HG03565 (cell line): Measurements from ENCODE around the gene CCDC82.

ENCODE experiments used
- ATAC-seq: cut with Tn5 transposase; IDR thresholded peaks from one replicate; pipeline ENCODE4 v1.9.1; 2021; ENCODE audit warnings: mild to moderate bottlenecking, moderate library complexity; ENCODE audit not compliant: unreplicated experiment

The CCDC82 gene

GRCh38 chr11:96329855-96330510, 59.7 kb downstream of the CCDC82 start:
- ATAC-seq = no peak

DNA sequence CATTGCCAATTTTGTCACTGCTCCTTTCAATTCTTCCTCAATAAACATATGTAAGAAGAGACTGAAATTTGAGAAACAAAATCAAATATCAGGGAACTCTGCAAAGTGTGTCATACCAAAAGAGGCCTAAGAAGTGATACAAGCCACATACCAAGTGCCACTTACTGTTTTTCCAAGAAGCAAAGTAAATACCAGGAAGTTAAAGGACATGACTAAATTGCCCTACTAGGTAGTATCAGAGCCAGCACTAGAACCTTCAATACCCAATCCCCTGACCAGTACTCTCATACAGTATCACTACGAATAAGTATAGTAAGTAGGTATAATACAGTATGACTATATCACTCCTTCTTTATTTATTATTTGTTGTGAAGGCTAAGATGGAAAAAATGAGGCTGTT, 60.3 kb downstream of the CCDC82 start:
- ATAC-seq = no peak

- ATAC-seq = no peak
These were observed 61.2 kb downstream of the CCDC82 start for GRCh38 chr11:96328395-96329010.

GRCh38 chr11:96326959-96327358, 62.8 kb downstream of the CCDC82 start:
- no peak for ATAC-seq

GRCh38 chr11:96324912-96325311, 64.8 kb downstream of the CCDC82 start:
- ATAC-seq = no peak

DNA sequence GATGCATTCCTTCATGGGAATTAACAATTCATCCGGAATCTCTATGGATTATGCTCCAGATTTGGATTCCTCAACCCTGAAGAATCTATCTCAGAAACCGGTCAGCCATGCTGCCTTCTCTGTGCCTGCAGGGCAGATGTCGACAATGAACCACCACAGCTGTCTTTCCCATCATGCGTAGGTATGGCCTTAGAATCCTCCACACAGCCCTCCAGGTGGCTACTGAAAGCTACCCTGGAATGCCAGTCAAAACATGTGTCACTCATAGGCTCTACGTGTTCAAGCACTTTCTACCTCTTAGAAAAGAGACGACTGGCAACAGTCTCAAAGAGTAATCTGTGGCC, 66.1 kb downstream of the CCDC82 start:
- ATAC-seq = no peak

DNA sequence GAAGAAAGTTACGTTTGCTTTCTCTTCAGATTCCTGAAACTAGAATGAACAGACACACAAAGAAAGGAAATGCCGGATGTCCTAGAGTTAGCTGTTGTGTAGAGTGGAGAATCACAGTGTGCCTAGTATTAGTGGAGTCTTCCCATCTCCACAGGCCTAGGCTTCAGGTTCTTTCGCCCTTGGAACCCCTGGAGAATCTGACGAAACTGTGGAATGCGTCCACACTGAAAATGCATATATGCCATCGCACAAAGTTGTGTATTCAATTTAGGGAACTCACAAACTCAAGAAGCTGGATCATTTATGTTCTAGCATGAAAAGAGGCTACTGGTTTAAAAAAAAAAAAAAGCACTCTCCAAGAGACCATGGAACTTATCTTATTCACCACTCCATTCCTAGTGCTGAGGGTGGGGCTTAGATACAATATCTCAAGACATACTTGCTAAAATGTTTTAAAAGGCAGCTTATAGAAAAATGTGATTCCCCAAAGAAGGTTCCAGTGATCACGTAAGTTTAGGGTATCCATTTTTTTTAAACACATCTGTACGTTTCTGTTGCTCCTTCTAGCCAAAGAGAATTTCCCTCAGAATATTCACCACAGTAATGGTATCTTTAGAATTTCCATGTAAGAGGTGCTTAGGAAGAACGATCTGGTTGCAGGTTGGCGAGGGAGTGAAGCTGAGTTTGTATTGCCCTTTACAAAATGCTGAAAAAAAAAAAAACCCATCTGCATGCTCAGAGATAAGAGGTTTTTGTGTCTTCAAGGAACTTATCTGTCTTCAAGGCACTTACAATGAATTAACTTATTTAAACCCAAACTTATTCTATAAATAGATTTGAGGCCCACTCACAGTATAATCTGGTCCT, 66.7 kb downstream of the CCDC82 start:
- no peak for ATAC-seq

GRCh38 chr11:96321091-96321490, 68.6 kb downstream of the CCDC82 start:
- ATAC-seq = no peak

GRCh38 chr11:96319898-96320656, 69.6 kb downstream of the CCDC82 start:
- no peak for ATAC-seq

DNA sequence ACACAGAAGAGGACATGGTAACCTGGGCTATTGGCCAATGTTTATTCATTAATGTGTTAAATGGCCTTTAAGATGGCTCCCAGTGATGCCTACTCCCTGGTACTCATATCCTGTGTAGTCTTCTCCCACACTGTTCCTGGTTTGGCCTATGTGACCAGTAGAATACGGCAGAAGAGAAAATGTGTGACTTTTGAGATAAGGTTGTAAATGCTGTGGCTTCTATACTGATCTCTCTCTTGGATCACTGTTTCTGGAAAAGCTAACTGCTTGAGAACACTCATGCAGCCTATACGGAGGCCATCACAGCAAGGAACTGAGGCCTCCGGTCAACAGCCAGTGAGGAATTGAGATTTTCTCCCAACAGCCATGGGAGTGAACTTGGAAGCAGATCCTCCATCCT, 70.9 kb downstream of the CCDC82 start:
- no peak for ATAC-seq

DNA sequence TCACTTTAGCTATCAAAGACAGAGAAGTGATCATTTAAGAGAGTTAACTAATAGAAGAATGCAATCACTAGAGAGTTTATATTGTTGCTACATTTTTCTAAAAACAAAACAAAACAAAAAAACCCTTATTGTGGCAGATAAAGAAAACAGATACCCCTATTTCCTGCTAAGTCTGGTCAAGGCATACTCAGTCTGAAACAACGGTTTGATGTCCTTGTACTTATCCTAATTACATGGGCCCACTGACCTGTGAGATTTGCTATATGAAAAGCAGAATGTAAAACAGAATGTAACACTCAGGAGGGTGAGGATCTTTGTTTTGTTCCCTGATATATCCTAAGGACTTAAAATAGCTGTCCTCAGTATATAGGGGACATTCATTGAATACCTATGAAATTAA, 71.3 kb downstream of the CCDC82 start:
- no peak for ATAC-seq

- ATAC-seq = no peak
These were observed 71.7 kb downstream of the CCDC82 start for GRCh38 chr11:96317985-96318384.

- no peak for ATAC-seq
These were observed 72.1 kb downstream of the CCDC82 start for GRCh38 chr11:96317571-96317970.

- ATAC-seq = no peak
These were observed 72.8 kb downstream of the CCDC82 start for GRCh38 chr11:96316869-96317268.

DNA sequence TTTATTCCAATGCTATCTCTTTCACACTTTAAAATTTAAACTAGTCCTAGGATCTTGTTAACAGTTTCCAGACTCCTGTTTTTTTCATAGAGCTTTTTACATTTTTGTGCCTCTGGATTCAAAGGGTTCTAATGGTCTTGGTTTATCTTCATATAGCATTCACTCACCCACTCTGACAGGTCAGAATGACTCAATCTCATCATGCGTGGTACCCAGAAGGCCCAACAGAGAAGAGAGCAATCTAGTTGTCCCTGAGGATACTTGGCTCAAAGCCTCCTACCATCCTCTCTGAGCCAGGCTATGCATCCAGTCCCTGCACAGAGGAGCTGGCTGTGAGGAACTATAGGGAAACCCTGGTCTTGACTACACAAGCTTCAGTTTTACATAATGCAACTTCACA, 74.2 kb downstream of the CCDC82 start:
- no peak for ATAC-seq

DNA sequence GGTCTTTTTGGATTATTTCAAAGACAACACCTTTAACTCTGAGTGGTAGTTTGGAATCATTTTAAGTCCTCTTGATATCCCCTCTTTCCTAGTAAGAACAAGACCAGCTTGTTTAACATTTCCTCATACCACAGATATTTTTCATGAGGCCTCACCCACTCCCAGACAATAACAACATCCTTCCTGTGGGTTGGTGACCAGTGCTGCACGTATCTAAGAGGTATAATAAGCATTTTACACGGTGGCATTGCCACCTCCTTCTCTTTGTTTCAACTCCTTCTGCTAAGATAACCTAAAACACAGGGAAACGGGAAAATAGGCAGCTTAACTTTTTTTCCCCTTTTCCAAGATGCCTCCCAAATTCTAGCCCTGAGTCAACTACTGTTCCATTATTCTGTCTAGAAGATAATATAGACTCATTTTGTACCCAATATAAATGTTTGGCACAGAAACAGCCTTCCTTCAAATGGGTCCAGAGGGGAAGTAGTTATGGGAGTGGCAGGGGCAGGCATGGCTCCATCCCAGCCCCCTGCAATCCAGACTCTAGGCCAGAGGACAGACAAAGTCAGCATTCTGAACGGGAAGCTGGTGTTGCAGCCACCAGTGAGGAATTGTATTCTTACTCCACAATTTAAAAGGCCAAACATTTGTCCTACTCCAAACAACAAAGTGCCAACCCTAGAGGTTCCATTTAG, 75.2 kb downstream of the CCDC82 start:
- ATAC-seq = no peak

- no peak for ATAC-seq
These were observed 76.5 kb downstream of the CCDC82 start for GRCh38 chr11:96313163-96313562.

GRCh38 chr11:96311120-96311568, 78.6 kb downstream of the CCDC82 start:
- ATAC-seq = no peak

DNA sequence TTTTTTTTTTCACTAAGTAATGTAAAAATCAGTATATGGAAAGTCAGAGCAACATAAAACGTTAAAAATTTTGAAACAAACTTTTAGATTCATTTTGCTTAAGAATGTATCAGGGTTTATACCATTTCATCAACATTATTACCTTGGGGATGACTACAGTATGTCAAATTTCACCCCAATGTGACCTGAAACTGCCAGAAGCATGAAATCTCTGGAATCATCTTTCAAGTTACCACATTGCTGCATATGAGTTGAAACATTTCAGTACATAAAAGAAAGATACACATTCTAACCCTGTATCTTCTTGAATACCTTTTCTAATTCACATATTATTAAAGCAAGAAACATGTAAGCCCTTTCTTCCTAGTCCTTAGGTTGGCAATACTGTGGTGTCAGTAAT, 79.5 kb downstream of the CCDC82 start:
- ATAC-seq = no peak

DNA sequence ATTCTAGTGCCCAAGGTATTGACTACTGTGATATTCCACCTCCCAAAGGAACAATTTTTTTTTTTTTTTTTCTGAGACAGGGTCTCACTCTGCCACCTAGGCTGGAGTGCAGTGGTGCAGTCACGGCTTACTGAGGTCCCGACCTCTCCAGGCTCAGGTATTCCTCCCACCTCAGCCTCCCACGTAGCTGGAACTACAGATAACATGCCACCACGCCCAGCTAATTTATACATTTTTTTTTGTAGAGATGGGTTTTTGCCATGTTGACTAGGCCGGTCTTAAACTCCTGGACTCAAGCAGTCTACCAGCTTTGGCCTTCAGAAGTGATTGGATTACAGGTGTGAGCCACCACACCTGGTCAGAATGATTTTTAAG, 80.1 kb downstream of the CCDC82 start:
- no peak for ATAC-seq
